Osteocyte (in vitro differentiated cells): Measurements from ENCODE around the gene KIFC3. TPM values are rescaled to one million over a fixed set of nuclear protein-coding genes. Genes with fewer than 3 reads are reported as not detected.
A peak's percentile ranks its signal among the peaks of the same experiment; 100 is the strongest.

Source experiments
- DNase-seq: peaks from one replicate; pipeline ENCODE4 v3.0.0; 2021; ENCODE audit warnings: mixed read lengths; ENCODE audit not compliant: unreplicated experiment; ENCODE audit errors: extremely low spot score
- H3K27ac Mint-ChIP-seq: one replicate; pipeline ENCODE4 v1.8.0; 2021; ENCODE audit warnings: mild to moderate bottlenecking, mixed read lengths; ENCODE audit not compliant: unreplicated experiment
- H3K27me3 Mint-ChIP-seq: one replicate; pipeline ENCODE4 v1.8.0; 2021; ENCODE audit warnings: mixed read lengths; ENCODE audit not compliant: unreplicated experiment
- H3K36me3 Mint-ChIP-seq: one replicate; pipeline ENCODE4 v1.8.0; 2021; ENCODE audit warnings: mixed read lengths; ENCODE audit not compliant: unreplicated experiment
- H3K4me1 Mint-ChIP-seq: one replicate; pipeline ENCODE4 v1.8.0; 2021; ENCODE audit warnings: mixed read lengths; ENCODE audit not compliant: unreplicated experiment
- H3K4me3 Mint-ChIP-seq: one replicate; pipeline ENCODE4 v1.8.0; 2021; ENCODE audit warnings: mild to moderate bottlenecking, moderate library complexity, mixed read lengths; ENCODE audit not compliant: unreplicated experiment
- H3K9me3 Mint-ChIP-seq: one replicate; pipeline ENCODE4 v1.8.0; 2021; ENCODE audit warnings: mixed read lengths; ENCODE audit not compliant: unreplicated experiment
- total RNA-seq: library from RNA; stranded (reverse); gene quantifications from 2 replicates; pipeline ENCODE4 v1.2.1, GENCODE V29; 2021
- TF ChIP-seq, protein P1 (sequence below): fragments of 200-600 bp; sonication (generic); IDR thresholded peaks from 2 replicates; pipeline ENCODE4 v1.5.0; 2021; ENCODE audit warnings: antibody characterized with exemption, mild to moderate bottlenecking, moderate library complexity

The KIFC3 gene
- total RNA-seq, 1 donor from 2014 or later, result 196 TPM

GRCh38 chr16:57844416-57845030 is 42.2 kb upstream of the KIFC3 start:
- peak overlapping the region; percentile 90 for H3K27ac Mint-ChIP-seq
- H3K4me1 Mint-ChIP-seq, result peaks cover 72% of the 10 kb centered on the region
- no peak overlapping the region for H3K4me3 Mint-ChIP-seq
- H3K9me3 Mint-ChIP-seq, result no peaks in the 10 kb centered on the region
- DNase-seq, result no peak
- no peaks in the 10 kb centered on the region for H3K27me3 Mint-ChIP-seq
- TF ChIP-seq, protein P1, sequence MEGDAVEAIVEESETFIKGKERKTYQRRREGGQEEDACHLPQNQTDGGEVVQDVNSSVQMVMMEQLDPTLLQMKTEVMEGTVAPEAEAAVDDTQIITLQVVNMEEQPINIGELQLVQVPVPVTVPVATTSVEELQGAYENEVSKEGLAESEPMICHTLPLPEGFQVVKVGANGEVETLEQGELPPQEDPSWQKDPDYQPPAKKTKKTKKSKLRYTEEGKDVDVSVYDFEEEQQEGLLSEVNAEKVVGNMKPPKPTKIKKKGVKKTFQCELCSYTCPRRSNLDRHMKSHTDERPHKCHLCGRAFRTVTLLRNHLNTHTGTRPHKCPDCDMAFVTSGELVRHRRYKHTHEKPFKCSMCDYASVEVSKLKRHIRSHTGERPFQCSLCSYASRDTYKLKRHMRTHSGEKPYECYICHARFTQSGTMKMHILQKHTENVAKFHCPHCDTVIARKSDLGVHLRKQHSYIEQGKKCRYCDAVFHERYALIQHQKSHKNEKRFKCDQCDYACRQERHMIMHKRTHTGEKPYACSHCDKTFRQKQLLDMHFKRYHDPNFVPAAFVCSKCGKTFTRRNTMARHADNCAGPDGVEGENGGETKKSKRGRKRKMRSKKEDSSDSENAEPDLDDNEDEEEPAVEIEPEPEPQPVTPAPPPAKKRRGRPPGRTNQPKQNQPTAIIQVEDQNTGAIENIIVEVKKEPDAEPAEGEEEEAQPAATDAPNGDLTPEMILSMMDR, result no peak
- H3K36me3 Mint-ChIP-seq, result peaks cover 2% of the 10 kb centered on the region

DNA sequence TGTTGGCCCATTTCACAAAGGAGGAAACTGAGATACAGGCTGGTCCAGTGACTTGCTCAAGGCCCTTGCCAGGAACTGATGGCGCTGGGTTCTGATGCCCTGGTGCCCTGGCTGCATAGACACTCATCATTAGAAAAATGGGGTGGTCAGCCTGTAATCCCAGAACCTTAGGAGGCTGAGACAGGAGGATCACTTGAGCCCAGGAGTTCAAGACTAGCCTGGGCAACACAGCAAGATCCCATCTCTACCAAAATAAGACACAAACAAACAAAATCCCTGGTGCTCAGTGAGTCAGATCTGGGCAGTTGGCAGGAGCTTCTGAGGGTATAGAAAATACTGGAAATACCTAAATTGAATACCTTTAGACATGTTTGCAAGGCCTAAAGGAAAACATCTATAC is 41.1 kb upstream of the KIFC3 start:
- Mint-ChIP-seq H3K4me1 (peaks cover 73% of the 10 kb centered on the region), H3K36me3 (peaks cover 2% of the 10 kb centered on the region), H3K27ac (peak overlapping the region; percentile 90)

GRCh38 chr16:57842601-57843000 is 40.3 kb upstream of the KIFC3 start:
- TF ChIP-seq, protein P1, result no peak
- H3K9me3 Mint-ChIP-seq, result no peaks in the 10 kb centered on the region
- H3K27me3 Mint-ChIP-seq, result no peaks in the 10 kb centered on the region
- DNase-seq, result no peak
- H3K27ac Mint-ChIP-seq, result peak overlapping the region; percentile 98
- H3K4me1 Mint-ChIP-seq, result peaks cover 81% of the 10 kb centered on the region
- no peak overlapping the region for H3K4me3 Mint-ChIP-seq
- peaks cover 2% of the 10 kb centered on the region for H3K36me3 Mint-ChIP-seq

More for the DNA sequence above, 41.1 kb upstream of the KIFC3 start:
- DNase-seq, result no peak
- H3K4me3 Mint-ChIP-seq, result no peak overlapping the region
- H3K27me3 Mint-ChIP-seq, result no peaks in the 10 kb centered on the region
- TF ChIP-seq, protein P1, result no peak
- H3K9me3 Mint-ChIP-seq, result no peaks in the 10 kb centered on the region

DNA sequence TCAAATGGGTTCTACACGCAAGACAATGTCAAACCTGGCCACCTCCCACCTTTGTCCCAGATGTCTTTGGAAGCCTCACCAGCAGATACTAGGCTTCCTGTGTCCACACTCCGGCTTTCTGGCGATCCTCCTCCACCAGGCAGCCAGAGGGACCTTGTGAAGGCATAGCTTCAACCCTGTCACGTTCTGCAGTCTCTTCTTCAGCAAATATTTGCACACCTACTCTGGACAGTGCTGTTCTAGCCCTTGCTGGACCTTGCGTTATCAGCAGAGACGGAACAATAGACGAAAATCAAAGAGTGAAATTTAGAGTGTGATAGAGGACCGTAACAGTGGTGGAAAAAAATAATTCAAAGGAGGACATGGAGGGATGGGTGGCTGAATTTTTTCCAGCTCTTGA is 38.5 kb upstream of the KIFC3 start:
- Mint-ChIP-seq H3K9me3 (no peaks in the 10 kb centered on the region), H3K27ac (peak overlapping the region; percentile 98), H3K4me3 (no peak overlapping the region), H3K36me3 (peaks cover 2% of the 10 kb centered on the region), H3K27me3 (no peaks in the 10 kb centered on the region), H3K4me1 (peaks cover 82% of the 10 kb centered on the region)
- DNase-seq, result no peak
- TF ChIP-seq, protein P1, result no peak

- Mint-ChIP-seq H3K36me3 (peaks cover 2% of the 10 kb centered on the region), H3K9me3 (no peaks in the 10 kb centered on the region), H3K27ac (peak overlapping the region; percentile 89), H3K27me3 (no peaks in the 10 kb centered on the region), H3K4me3 (no peak overlapping the region), H3K4me1 (peaks cover 72% of the 10 kb centered on the region)
- TF ChIP-seq, protein P1, result no peak
- no peak for DNase-seq
These were observed 35.9 kb upstream of the KIFC3 start for GRCh38 chr16:57838161-57838560.
